GM03348 (cell line): ENCODE results near the gene C12orf43.

Source experiments
- DNase-seq: peaks from one replicate; pipeline ENCODE4 v3.0.0; 2012; ENCODE audit warnings: low spot score

The C12orf43 gene

DNA sequence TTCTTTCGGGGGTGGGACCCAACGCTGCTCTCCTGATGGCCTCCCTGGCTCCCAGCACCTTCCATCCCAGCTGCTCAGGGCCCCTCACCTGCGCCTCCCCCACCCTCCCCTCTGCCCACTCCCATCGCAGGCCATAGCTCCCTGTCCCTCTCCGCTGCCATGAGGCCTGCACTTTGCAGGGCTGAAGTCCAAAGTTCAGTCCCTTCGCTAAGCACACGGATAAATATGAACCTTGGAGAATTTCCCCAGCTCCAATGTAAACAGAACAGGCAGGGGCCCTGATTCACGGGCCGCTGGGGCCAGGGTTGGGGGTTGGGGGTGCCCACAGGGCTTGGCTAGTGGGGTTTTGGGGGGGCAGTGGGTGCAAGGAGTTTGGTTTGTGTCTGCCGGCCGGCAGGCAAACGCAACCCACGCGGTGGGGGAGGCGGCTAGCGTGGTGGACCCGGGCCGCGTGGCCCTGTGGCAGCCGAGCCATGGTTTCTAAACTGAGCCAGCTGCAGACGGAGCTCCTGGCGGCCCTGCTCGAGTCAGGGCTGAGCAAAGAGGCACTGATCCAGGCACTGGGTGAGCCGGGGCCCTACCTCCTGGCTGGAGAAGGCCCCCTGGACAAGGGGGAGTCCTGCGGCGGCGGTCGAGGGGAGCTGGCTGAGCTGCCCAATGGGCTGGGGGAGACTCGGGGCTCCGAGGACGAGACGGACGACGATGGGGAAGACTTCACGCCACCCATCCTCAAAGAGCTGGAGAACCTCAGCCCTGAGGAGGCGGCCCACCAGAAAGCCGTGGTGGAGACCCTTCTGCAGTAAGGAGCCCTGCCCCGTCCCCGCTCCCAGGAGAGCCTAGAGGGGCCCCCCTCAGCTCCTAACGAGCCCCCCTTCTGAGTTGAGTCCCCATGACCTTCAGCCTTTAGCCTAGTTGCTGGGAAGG, 37.7 kb downstream of the C12orf43 start, which contains the start of gene HNF1A:
Gene HNF1A (plus strand): TSS at position 248 of the 924 bp plus-strand sequence. CDS start 226 bp downstream, at position 474.
- DNase-seq, result no peak

DNA sequence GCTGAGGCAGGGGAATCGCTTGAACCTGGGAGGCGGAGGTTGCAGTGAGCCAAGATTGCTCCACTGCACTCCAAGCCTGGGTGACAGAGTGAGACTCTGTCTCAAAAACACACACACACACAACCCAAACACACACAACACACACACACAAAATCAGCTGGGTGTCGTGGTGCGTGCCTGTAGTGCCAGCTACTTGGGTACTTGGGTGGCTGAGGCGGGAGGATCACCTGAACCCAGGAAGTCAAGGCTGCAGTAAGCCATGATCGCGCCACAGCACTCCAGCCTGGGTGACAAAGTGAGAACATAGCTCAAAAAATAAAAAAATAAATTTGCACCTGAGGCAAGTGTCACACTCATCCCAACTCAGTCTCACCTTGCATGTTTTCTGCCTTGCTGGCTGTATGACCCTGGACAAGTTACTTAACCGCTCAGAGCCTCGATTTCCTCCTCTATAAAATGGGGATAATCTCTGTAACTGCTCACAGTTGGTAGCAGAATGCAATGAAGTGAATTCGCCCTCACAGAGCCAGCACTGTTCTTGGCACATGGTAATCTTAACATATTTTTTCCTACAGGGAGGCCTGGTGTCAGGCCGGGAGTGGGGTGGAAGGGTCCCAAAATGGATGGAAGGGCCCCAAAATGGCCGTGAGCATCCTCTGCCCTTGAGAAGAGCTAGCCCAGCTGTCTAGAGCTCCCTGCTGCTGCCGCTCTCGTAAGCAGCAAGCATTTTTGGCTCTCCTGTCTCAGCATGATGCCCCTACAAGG, 38.6 kb downstream of the C12orf43 start:
- no peak for DNase-seq

DNA sequence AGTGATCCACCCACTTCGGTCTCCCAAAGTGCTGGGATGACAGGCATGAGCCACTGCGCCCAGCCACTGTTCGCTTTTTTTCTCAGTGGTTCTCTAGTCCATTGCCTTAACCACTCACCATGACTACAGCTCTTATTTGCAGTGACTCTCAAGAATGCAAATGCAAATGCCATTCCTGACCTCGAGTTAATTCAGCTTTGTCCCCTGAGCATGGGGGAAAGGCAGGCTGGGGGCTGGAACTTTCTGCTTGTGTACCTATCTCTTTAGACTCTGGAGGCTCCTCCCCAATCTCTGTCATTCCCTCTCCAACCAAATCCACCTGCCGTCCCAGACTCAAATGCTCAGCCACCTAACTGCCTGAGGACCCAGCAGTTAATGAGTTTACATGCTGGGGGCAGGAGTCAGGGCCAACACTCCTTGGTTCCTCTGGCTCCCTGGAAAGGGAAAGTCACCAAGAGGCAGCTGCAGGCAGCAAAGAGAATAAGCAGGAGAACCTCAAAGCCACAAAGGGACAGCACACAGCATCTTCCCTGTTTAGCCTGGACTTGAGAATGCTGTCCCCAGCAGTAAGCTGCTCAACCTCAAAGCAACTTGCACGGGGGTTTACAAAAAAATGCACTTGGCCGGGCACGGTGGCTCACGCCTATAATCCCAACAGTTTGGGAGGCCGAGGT, 43.3 kb downstream of the C12orf43 start:
- DNase-seq, result no peak

DNA sequence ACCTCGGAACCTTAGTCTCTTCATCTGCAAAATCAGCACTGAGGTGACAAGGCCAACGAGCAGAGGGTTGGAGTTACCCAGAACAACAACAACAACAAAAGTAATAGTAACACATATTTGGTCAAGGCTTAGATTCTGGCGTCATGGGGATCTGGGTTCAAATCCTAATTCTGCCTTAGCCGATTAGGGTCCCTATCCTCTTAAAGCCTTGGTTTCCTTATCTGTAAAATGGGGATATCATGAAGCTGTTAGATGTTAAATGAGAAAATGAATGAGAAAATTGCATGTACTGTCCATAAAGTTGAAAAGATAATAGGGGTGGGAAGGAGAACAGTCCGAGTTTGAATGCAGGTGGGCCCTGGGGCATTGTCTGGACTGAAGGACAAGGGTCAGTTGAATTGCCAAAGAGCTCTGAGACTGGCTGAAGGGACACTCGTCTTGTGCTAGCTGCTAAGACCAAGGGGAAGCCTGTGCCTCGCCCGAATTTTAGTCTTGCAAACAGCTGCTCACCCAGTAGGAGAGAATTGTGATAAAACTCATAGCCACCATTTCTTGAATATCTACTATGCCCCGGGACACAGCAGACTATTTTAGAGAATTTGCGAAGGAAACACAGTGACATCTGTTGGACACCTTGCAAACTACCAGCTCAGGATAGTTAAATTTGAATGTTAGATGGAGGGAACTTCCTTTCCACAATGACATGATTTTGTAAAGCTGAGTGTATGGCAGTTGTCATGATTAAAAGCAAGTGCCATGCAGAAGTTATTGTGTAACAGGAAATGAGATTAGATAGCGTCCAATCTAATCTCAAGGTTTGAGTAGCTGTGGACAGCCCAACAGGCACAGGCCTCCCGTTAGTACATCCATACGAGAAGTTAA, 44.7 kb downstream of the C12orf43 start:
- DNase-seq, result peak; percentile 84

DNA sequence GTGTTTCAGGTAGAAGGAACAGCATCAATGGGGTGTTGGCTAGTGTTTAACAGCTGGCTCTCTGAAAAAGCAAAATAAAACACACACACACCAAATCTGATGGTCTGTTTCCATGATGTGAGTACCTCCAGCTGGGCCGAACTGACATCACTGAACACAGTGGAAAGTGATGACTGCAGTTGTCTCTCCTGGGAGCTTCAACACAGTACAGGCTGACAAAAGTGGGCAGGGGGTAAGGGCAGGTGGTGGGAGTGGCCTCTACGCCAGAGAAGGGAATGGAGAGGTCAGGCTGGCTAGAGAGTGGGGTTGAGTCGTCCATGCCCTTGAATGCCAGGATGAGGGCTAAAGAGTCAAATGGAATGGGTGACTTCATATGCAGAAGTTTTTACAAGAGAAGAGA, 46.0 kb downstream of the C12orf43 start:
- DNase-seq, result no peak

DNA sequence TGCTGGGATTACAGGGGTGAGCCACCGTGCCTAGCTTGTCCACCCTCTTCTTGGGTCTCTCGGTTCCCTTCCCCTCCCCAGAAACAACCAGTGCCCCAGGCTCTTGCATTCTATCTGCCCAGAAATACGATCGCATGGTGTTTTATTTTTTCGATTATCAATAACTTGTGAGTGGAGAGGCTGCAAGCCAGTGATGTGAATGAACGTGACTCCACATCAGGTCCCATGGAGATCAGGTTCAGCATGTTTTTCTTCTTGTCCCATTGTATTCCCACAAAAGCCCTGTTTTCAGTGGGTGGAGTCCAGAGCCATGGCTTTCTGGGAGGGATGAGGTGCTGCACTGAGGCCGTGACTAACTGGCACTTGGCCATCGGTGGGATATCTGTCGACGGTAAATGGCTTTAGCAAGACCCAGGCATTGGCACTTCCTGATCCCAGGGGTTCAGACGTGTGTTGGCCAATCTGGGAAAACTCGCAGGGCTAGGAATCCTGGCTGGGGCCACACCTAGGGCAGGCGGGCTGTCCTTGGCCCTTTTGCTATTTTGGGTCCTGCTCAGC, 50.7 kb downstream of the C12orf43 start:
- DNase-seq, result no peak

DNA sequence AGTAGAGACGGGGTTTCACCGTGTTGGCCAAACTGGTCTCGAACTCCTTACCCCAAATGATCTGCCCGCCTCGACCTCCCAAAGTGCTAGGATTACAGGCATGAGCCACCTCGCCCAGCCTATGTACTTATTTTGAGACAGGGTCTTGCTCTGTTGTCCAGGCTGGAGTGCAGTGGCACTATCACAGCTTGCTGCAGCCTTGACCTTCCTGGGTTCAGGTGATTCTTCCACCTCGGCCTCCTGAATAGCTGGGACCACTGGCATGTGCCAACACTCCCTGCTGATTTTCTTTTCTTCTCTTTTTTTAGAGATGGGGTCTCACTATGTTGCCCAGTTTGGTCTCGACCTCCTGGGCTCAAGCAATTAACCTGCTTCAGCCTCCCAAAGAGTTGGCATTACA, 52.0 kb downstream of the C12orf43 start:
- no peak for DNase-seq

DNA sequence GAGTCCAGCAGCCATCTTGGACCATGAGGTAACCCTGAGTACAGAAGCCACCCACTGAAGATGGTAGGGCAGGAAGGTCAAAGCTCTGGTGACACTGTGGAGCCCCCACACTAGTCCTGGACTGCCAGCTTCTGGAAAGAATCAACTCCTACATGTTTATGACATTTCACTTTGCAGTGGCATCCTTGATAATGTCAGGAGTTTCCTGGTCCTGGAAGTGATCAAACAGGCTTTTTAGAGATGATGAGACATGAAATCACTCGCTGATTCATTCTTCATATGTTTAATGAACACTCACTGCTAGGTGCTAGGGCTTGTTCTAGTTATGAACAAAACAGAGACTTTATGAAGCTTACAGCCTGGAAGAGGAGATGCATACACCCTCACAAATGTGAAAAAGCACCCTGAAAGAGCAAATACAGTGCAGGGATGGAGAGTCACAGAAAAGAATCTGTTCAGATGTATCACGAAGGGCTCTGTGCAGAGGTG, 53.7 kb downstream of the C12orf43 start:
- DNase-seq, result no peak

DNA sequence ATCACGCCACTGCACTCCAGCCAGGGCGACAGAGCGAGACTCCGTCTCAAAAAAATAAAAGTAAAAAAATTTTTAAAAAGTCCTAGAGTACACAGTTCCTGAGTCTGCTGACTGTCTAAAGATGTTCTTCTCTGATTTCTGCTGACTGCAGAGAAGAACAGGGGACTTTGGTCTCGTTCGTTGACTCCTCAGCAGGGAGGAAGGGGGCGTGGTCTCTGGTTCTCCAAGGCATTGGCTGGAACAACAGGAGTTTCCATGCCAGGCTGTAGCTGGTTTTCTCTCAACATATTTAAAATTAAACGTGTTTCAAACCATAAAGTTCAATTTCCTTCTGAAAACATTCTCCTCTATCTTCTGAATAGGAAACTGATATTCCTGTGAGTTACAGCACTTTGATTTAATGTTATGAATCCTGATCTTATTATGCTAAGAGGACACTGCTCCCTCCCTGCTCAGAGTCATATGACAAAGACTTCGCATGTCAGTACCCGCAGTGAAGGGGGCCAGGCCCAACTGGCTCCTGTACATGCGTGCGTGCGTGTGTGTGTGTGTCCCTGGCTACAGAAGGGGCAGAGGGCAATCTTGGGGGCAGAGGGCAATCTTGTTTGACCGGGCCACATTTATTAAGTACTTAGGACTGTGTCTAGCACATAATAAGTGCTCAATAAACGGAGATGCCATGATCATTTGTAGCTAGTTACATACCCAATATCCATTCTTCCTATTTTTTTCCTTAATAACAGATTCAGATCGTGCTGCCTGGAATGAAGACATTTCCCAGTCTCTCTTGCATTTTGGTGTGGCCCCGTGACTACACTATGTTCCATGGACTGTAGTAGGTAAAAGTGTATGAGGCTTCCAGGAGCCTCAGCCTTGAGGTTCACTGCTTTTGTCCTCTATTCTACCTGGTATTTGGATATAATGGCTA, 54.4 kb downstream of the C12orf43 start:
- DNase-seq, result no peak

DNA sequence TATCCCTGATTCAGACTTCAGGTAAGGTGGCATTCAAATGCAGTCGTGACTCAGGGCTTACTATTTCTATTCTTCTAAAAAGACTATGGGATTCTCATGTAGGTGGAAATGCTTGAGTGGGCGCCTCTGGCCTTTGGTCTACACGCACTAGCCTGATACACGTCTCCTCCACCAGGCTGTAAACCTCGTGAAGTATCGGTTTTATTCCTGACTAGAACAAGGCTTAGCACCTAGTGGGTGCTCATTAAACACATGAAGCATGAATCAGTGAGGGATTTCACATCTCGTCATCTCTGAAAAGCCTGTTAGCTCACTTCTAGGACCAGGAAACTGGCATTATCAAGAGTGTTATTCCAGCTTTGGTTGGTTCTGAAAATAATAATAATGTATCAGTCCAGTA, 55.6 kb downstream of the C12orf43 start:
- DNase-seq, result no peak

DNA sequence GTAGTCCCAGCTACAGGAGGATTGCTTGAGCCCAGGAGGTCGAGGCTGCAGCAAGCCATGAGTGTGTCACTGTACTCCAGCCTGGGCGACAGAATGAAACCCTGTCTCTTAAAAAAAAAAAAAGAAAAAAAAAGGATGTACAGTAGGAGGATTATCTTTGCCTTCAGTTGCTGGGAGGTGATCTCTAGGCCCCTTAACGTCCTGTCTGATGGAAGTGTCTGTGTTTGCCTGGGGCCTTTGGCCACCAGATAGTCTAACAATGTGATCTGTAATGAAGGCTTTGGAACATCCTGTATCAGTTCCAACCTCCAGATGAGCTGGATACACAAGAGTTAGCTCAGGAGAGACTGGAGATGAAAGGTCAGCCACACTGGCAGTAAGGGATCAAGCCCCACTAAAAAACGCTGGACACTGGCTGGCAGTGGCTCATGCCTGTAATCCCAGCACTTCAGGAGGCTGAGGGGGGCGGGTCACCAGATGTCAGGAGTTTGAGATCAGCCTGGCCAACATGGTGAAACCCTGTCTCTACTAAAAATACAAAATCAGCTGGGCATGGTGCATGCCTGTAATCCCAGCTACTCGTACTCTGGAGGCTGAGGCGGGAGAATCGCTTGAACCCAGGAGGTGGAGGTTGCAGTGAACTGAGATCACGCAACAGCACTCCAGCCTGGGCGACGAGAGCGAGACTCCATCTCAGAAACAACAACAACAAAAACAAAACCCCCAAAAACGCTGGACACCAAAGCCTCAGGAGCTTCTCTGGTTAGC, 57.0 kb downstream of the C12orf43 start:
- no peak for DNase-seq

DNA sequence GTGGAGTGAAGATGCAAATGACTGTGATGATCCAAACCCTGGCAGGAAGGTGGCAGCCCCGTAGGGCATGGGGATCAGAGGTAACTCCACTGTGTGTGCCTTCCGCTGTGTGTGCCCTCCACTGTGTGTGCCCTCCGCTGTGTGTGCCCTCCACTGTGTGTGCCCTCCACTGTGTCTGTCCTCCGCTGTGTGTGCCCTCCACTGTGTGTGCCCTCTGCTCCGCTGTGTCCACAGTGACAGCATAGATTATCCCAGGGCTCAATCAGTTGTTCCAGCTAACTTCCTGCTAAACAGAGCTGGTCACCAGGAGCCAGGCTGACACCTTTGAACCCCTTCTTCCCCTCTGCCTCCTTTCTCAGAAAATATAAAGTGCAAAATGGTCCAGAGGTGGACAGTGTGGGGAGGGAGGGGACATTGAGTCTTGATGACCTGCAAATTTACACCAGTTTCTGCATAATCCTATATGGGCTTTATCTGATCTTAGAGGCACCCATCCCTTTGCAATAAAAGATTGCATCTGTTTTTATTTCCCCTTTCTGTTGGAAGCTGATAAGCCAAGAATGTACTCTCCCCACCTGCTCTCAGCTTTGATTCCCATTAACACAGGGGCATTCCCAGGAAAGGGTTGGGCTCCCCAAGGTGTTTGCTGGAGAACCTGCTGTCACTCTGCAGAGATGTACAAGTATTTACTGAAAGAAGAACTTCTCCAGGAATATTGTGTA, 59.5 kb downstream of the C12orf43 start:
- no peak for DNase-seq

DNA sequence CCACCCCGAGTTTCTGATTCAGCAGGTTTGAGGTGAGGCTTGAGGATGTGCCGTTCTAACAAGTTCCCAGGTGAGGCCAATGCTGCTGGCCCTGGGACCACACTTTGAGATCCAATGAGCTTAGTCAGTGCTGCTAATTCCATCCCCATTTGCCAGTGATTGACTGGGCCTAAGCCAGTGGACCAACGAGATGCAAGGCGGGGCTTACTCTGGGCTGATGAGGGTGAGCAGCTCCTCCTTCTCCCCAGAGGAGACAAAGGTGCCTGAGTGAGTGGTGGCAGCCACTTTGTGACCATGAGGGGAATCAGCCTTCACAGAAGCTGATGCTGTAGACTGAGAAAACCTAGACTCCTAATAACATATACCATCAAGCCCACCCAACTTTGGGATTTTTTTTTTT, 61.1 kb downstream of the C12orf43 start:
- DNase-seq, result no peak

DNA sequence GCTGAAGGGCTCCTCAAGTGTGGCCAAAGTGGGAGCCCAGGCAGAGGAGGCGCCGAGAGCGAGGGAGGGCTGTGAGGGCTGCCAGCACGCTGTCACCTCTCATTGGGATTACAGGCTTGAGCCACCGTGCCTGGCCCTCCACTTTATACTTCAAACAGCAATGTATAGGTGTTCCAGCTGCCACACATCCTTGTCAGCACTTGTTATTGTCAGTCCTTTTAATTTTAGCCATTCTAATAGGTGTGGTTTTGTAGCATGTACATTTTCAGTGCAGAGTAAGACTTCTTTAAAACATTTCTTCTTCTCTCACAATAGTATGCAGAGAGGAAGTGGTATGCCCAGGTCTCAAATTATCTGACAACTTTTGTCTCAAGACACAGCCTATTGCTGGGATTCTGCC, 65.5 kb downstream of the C12orf43 start:
- DNase-seq, result no peak
